SK-N-MC (cell line): Measurements from ENCODE around the gene OTUD1.

Experiments used
- EZH2 ChIP-seq: fragments of 200-600 bp; sonication (generic); IDR thresholded peaks from one replicate; pipeline ENCODE4 v1.6.1; 2017; ENCODE audit warnings: antibody characterized with exemption
- POLR2AphosphoS5 ChIP-seq: IDR thresholded peaks from 2 replicates; pipeline ENCODE4 v1.6.1; 2012; ENCODE audit warnings: mild to moderate bottlenecking, low read depth, low read length, borderline replicate concordance

DNA sequence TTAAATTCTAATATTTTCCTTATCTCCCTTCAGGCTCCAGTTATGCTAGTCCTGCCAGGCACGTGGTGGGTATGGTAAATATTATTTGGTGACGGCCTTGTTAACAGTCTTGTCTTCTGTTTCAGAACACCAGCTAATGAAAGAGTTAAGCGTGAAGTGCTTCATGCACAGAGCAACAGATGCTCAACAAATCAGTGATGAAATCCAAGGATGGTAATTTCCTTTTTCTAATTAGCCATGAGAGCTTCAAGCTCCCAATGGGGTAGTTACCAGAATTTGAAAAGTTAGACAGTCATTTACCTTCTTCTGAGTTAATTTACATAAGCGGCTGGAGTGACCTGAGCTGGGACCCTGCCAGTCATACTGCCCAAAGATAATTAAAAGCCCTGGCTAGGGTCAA, 1.9 kb upstream of the OTUD1 start:
- TF ChIP-seq EZH2 = no peak
- no peak for TF ChIP-seq POLR2AphosphoS5
